BJ (cell line): ENCODE data around the gene NEO1. TPM values are rescaled to one million over a fixed set of nuclear protein-coding genes. Genes with fewer than 3 reads are reported as not detected.

Source experiments
- CTCF ChIA-PET: fragments of 350-600 bp; formaldehyde crosslinking; extraction: SDS; loops from one replicate; lab custom pipeline; 2021; ENCODE audit warnings: antibody characterized with exemption, inconsistent platforms; lab: Yijun Ruan, JAX
- POLR2A ChIA-PET: fragments of 300-600 bp; sonication (Branson Sonifier 250); formaldehyde crosslinking; extraction: SDS; loops from one replicate; lab custom pipeline; 2021; ENCODE audit warnings: antibody characterized with exemption; lab: Charles Lee
- DNase-seq: peaks from one replicate; pipeline ENCODE4 v3.0.0-alpha.2; 2011; ENCODE audit warnings: low read depth
- H3K27me3 ChIP-seq: 2 replicates; pipeline ENCODE4 v1.6.0; 2011; ENCODE audit warnings: low read length; ENCODE audit not compliant: control insufficient read depth, insufficient read depth
- H3K36me3 ChIP-seq: 2 replicates; pipeline ENCODE4 v1.5.1; 2011; ENCODE audit warnings: low read length; ENCODE audit not compliant: control insufficient read depth, insufficient read depth
- H3K4me3 ChIP-seq: 2 replicates; pipeline ENCODE4 v1.5.1; 2011; ENCODE audit warnings: low read depth, mild to moderate bottlenecking, control low read depth, low read length
- polyA plus RNA-seq: library from polyadenylated mRNA; depleted of rRNA; stranded (reverse); fragments of >200 nt; gene quantifications from 2 replicates; pipeline ENCODE4 v1.2.3, GENCODE V29; 2011
- TF ChIP-seq, protein P1 (sequence below): IDR thresholded peaks from 2 replicates; pipeline ENCODE4 v1.5.1; 2011; ENCODE audit warnings: low read depth, mild to moderate bottlenecking, control low read depth, inconsistent platforms, low read length, moderate library complexity; ENCODE audit not compliant: insufficient read depth

The NEO1 gene
- polyA plus RNA-seq, 1 experiment: 2.9 TPM

DNA sequence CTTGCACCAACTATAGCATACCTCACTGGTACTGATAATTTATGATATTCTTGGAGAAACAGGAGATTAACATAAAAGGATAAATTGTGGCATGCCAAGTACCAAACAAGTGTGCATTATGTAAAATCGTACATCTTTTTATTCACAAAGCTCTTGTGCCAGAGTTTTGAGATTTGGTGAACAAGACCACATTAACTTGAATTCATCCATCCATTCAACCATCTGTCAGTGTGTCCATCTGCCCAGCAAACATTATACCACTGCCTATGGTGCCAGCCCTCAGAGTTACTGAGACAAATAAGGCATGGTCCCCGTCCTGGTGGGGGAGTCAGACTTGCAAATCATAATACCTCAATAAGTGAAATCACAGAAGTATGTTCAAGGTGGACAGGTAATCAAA is 17.0 kb upstream of the NEO1 start:
- CTCF ChIA-PET: no interaction called here

DNA sequence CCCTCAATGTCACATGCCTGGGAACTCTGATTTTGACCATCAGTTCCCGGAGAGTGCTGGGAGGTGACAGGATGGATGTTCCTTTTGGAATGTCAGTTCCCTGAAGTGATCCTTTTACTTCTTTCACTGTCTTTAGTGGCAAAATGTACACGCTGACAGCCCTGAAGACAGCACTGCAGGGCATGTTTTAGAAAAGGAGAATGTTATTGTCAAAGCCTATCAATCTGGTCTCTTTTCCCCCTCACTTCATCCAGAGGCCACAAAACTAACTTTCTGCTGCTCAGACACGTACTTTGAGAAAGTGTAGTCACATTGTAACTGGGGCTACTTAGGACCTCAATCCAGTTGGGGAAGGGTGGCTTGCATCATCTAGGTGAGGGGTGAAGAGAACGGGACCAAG is 14.0 kb upstream of the NEO1 start:
- H3K4me3 ChIP-seq: no peak overlapping the region
- ChIA-PET POLR2A (no interaction called here), CTCF (no interaction called here)
- DNase-seq: no peak
- TF ChIP-seq, protein P1, sequence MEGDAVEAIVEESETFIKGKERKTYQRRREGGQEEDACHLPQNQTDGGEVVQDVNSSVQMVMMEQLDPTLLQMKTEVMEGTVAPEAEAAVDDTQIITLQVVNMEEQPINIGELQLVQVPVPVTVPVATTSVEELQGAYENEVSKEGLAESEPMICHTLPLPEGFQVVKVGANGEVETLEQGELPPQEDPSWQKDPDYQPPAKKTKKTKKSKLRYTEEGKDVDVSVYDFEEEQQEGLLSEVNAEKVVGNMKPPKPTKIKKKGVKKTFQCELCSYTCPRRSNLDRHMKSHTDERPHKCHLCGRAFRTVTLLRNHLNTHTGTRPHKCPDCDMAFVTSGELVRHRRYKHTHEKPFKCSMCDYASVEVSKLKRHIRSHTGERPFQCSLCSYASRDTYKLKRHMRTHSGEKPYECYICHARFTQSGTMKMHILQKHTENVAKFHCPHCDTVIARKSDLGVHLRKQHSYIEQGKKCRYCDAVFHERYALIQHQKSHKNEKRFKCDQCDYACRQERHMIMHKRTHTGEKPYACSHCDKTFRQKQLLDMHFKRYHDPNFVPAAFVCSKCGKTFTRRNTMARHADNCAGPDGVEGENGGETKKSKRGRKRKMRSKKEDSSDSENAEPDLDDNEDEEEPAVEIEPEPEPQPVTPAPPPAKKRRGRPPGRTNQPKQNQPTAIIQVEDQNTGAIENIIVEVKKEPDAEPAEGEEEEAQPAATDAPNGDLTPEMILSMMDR: no peak
- no peaks in the 10 kb centered on the region for H3K27me3 ChIP-seq
- H3K36me3 ChIP-seq: no peaks in the 10 kb centered on the region

More for the DNA sequence above, 17.0 kb upstream of the NEO1 start:
- no peak for DNase-seq
- Histone ChIP-seq H3K27me3 (no peaks in the 10 kb centered on the region), H3K4me3 (no peak overlapping the region), H3K36me3 (no peaks in the 10 kb centered on the region)
- TF ChIP-seq, protein P1: no peak
- POLR2A ChIA-PET: no interaction called here

DNA sequence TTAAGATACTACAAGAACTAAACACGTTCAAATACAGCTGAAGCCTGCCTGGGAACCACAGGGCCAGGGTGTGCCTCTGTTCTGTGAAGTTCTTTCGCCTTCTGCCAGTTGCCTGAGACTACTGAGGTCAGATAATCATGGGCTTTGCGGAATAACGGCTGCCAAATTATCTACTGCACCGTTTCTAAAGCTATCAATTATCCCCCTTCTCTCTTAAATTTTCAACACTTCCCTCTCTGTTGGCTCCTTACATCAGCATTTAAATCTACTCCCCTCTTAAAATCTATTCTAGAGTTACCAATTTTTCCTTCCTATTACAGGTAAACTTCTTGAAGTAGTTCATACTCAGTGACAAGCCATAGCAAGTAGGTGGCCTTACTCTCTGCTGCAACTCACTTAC is 6.2 kb upstream of the NEO1 start:
- no peak for DNase-seq
- TF ChIP-seq, protein P1: no peak
- H3K4me3 ChIP-seq: no peak overlapping the region
- CTCF ChIA-PET: no interaction called here
- no peaks in the 10 kb centered on the region for H3K36me3 ChIP-seq
- peaks cover 7% of the 10 kb centered on the region for H3K27me3 ChIP-seq
- POLR2A ChIA-PET: no interaction called here

DNA sequence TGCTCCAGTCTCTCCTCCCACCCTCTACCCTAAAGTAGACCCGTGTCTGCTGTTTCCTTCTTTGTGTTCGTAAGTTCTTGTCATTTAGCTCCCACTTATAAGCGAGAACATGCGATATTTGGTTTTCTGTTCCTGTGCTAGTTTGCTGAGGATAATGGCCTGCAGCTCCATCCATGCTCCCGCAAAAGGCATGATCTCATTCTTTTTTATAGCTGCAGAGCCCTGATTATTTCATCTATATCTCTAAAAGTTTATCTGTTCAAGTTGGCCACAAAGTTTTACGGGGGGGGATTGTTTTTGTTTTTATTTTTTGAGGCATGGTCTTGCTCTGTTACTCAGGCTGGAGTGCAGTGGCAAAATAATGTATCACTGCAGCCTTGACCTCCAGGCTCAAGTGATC is 4.4 kb upstream of the NEO1 start:
- Histone ChIP-seq H3K27me3 (peaks cover 9% of the 10 kb centered on the region), H3K4me3 (no peak overlapping the region), H3K36me3 (no peaks in the 10 kb centered on the region)
- DNase-seq: no peak
- TF ChIP-seq, protein P1: no peak
- ChIA-PET CTCF (no interaction called here), POLR2A (no interaction called here)

DNA sequence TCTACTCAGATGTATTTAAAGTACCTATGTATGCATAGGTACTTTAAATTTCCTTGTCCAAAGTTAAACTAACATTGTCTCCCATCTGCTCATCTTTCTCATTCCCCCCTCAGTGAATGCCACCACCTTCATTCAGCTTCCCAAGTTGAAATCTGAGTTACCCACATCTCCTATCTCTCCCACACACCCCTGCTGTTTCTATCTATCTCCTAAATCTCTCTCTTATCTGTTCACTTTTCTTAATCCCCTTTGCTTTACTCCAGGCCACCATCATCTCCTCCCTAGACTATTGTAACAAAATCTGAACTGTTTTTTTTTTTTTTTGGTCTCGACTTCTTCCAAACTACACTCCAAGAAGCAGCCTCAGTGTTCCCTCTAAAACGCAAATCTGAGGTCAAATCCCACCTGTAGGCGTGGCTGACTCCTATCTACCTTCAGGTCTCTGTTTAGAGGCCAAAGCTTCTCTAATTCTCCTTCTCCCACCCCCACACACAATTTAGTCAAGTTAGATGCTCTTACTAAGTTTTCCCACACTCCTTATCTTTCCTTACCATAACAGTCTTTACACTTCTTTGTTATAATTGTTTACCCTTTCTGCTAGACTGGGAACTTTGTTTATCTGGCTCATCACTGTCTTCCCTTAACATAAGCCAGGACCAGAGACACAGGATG is 3.5 kb upstream of the NEO1 start:
- no peak for DNase-seq
- Histone ChIP-seq H3K36me3 (no peaks in the 10 kb centered on the region), H3K4me3 (no peak overlapping the region), H3K27me3 (peaks cover 9% of the 10 kb centered on the region)
- ChIA-PET CTCF (no interaction called here), POLR2A (no interaction called here)
- TF ChIP-seq, protein P1: no peak
